MM.1S (cell line): ENCODE results near the gene PSPN.

Experiments used
- DNase-seq: peaks from one replicate; pipeline ENCODE4 v3.0.0-alpha.2; 2015
- H2AFZ ChIP-seq: fragments of 300-600 bp; sonication (generic); 2 replicates; pipeline ENCODE4 v1.6.0; 2016; ENCODE audit warnings: antibody characterized with exemption, low read length
- H3F3A ChIP-seq: fragments of 300-600 bp; sonication (generic); 2 replicates; pipeline ENCODE4 v1.6.1; 2016; ENCODE audit warnings: mild to moderate bottlenecking, antibody characterized with exemption, low read length, moderate library complexity, mixed read lengths; ENCODE audit not compliant: insufficient read depth
- H3K27ac ChIP-seq: fragments of 300-600 bp; sonication (generic); 2 replicates; pipeline ENCODE4 v1.5.1; 2016; ENCODE audit warnings: mild to moderate bottlenecking, low read length
- H3K27me3 ChIP-seq: fragments of 300-600 bp; sonication (generic); replicated peaks from 2 replicates; pipeline ENCODE4 v1.6.0; 2016; ENCODE audit warnings: low read length; ENCODE audit not compliant: insufficient read depth
- H3K36me3 ChIP-seq: fragments of 300-600 bp; sonication (generic); replicated peaks from 2 replicates; pipeline ENCODE4 v1.6.1; 2016; ENCODE audit warnings: mild to moderate bottlenecking, low read length, mixed read lengths; ENCODE audit not compliant: insufficient read depth
- H3K4me1 ChIP-seq: fragments of 300-600 bp; sonication (generic); 2 replicates; pipeline ENCODE4 v1.6.1; 2016; ENCODE audit warnings: low read length, mixed read lengths
- H3K4me2 ChIP-seq: fragments of 300-600 bp; sonication (generic); 2 replicates; pipeline ENCODE4 v1.6.0; 2016; ENCODE audit warnings: low read depth, low read length
- H3K4me3 ChIP-seq: fragments of 300-600 bp; sonication (generic); 2 replicates; pipeline ENCODE4 v1.5.1; 2016; ENCODE audit warnings: low read length, mixed read lengths
- H3K79me2 ChIP-seq: fragments of 300-600 bp; sonication (generic); 2 replicates; pipeline ENCODE4 v1.6.1; 2016; ENCODE audit warnings: mixed run types, low read length, mixed read lengths
- H3K9ac ChIP-seq: fragments of 300-600 bp; sonication (generic); 2 replicates; pipeline ENCODE4 v1.6.1; 2016; ENCODE audit warnings: low read length, mixed read lengths
- H3K9me2 ChIP-seq: fragments of 300-600 bp; sonication (generic); replicated peaks from 2 replicates; pipeline ENCODE4 v1.6.1; 2016; ENCODE audit warnings: mild to moderate bottlenecking, low read length, mixed read lengths; ENCODE audit not compliant: insufficient read depth
- H3K9me3 ChIP-seq: fragments of 300-600 bp; sonication (generic); replicated peaks from 2 replicates; pipeline ENCODE4 v1.6.1; 2016; ENCODE audit warnings: mild to moderate bottlenecking, low read length, mixed read lengths; ENCODE audit not compliant: insufficient read depth
- H4K20me1 ChIP-seq: fragments of 300-600 bp; sonication (generic); 2 replicates; pipeline ENCODE4 v1.6.1; 2016; ENCODE audit warnings: mild to moderate bottlenecking, low read length, moderate library complexity, mixed read lengths; ENCODE audit not compliant: insufficient read depth
- CTCF ChIP-seq: fragments of 300-600 bp; sonication (generic); IDR thresholded peaks from 2 replicates; pipeline ENCODE4 v1.5.1; 2016; ENCODE audit warnings: antibody characterized with exemption, low read length, mixed read lengths
- EZH2 ChIP-seq: fragments of 300-600 bp; sonication (generic); optimal IDR thresholded peaks from 2 replicates; pipeline ENCODE3; 2017; ENCODE audit warnings: low read depth, mild to moderate bottlenecking, antibody characterized with exemption, low read length, mixed read lengths
- EZH2phosphoT487 ChIP-seq: fragments of 300-600 bp; sonication (generic); IDR thresholded peaks from 2 replicates; pipeline ENCODE4 v1.6.1; 2018; ENCODE audit warnings: antibody characterized with exemption, low read length

The PSPN gene

GRCh38 chr19:6387372-6387771 lies 11.6 kb upstream of the PSPN start:
- H3K9ac ChIP-seq = no peak overlapping the region
- H4K20me1 ChIP-seq = no peaks in the 10 kb centered on the region
- H3K4me1 ChIP-seq = peaks cover 8% of the 10 kb centered on the region
- H3K9me2 ChIP-seq = no peaks in the 10 kb centered on the region
- 0 out of 2 replicates have a peak, but pooled peaks cover 7% of the 10 kb centered on the region for H3K36me3 ChIP-seq
- no peak overlapping the region for H3K4me3 ChIP-seq
- peaks cover 19% of the 10 kb centered on the region for H3K79me2 ChIP-seq
- H3K4me2 ChIP-seq = no peak overlapping the region
- H3K27me3 ChIP-seq = no peaks in the 10 kb centered on the region
- no peaks in the 10 kb centered on the region for H3K9me3 ChIP-seq
- no peak overlapping the region for H2AFZ ChIP-seq
- no peak for TF ChIP-seq EZH2
- no peak for TF ChIP-seq CTCF
- no peak for TF ChIP-seq EZH2phosphoT487
- no peaks in the 10 kb centered on the region for H3F3A ChIP-seq
- DNase-seq = no peak
- H3K27ac ChIP-seq = no peak overlapping the region

- Histone ChIP-seq H3K27ac (no peak overlapping the region), H3K36me3 (peaks cover 2% of the 10 kb centered on the region), H3F3A (no peaks in the 10 kb centered on the region), H3K4me3 (no peak overlapping the region), H3K9me2 (no peaks in the 10 kb centered on the region), H3K4me1 (no peaks in the 10 kb centered on the region), H3K79me2 (no peaks in the 10 kb centered on the region), H3K9me3 (no peaks in the 10 kb centered on the region), H3K4me2 (no peak overlapping the region), H4K20me1 (no peaks in the 10 kb centered on the region), H3K9ac (no peak overlapping the region), H2AFZ (no peak overlapping the region), H3K27me3 (no peaks in the 10 kb centered on the region)
- TF ChIP-seq EZH2phosphoT487 = no peak
- TF ChIP-seq EZH2 = no peak
- no peak for TF ChIP-seq CTCF
- no peak for DNase-seq
These were observed 8.6 kb upstream of the PSPN start for GRCh38 chr19:6384381-6384780.

- no peaks in the 10 kb centered on the region for H4K20me1 ChIP-seq
- H3K9me3 ChIP-seq = no peaks in the 10 kb centered on the region
- no peak overlapping the region for H3K4me3 ChIP-seq
- no peak for DNase-seq
- no peak overlapping the region for H3K4me2 ChIP-seq
- H2AFZ ChIP-seq = no peak overlapping the region
- H3K36me3 ChIP-seq = no peaks in the 10 kb centered on the region; the same call in none of the 2 replicates
- H3K27ac ChIP-seq = no peak overlapping the region
- H3K79me2 ChIP-seq = no peaks in the 10 kb centered on the region
- H3F3A ChIP-seq = no peaks in the 10 kb centered on the region
- no peaks in the 10 kb centered on the region for H3K9me2 ChIP-seq
- H3K27me3 ChIP-seq = no peaks in the 10 kb centered on the region
- no peak for TF ChIP-seq EZH2phosphoT487
- TF ChIP-seq EZH2 = no peak
- TF ChIP-seq CTCF = no peak
- H3K4me1 ChIP-seq = no peaks in the 10 kb centered on the region
- H3K9ac ChIP-seq = no peak overlapping the region
These were observed 7.5 kb upstream of the PSPN start for GRCh38 chr19:6383188-6383587.
